B cell (primary cell): ENCODE data around the gene CYFIP1.

Experiments used
- CTCF ChIP-seq: fragments of 200-600 bp; IDR thresholded peaks from one replicate; pipeline ENCODE4 v1.8.0; 2022; ENCODE audit warnings: antibody characterized with exemption, mild to moderate bottlenecking
- EZH2 ChIP-seq: IDR thresholded peaks from 2 replicates; pipeline ENCODE4 v1.6.1; 2012; ENCODE audit warnings: borderline replicate concordance, low read depth, mild to moderate bottlenecking, moderate library complexity, low read length; ENCODE audit not compliant: insufficient read depth, poor library complexity, severe bottlenecking

- no peak for TF ChIP-seq CTCF
- no peak for TF ChIP-seq EZH2
These were observed 99.8 kb downstream of the CYFIP1 start for GRCh38 chr15:22880068-22880980.
